Measurements from ENCODE around the gene AIG1.
"Not testable (repeated sequence)": the region's sequence is repeated elsewhere in the genome, so short reads cannot be mapped to it uniquely, and the experiment has no call there.

Gene AIG1

GRCh38 chr6:143238306-143238705 lies 177.6 kb downstream of the AIG1 start:
- no peak for DNase-seq (ENCODE audit: low read depth)
- TF ChIP-seq CTCF (IDR thresholded peaks at IDR 0.05; ENCODE audit: low read length, missing control alignments), result no peak

GRCh38 chr6:143241111-143241510 lies 180.4 kb downstream of the AIG1 start:
- H3K4me3 ChIP-seq (replicated peaks; ENCODE audit: low read depth, low read length), result no peak overlapping the region
- TF ChIP-seq CTCF (IDR thresholded peaks at IDR 0.05; ENCODE audit: low read length, missing control alignments), result no peak
- no peak for DNase-seq (ENCODE audit: low read depth)

More at GRCh38 chr6:143238306-143238705, 177.6 kb downstream of the AIG1 start:
- no peak overlapping the region for H3K4me3 ChIP-seq (replicated peaks; ENCODE audit: low read depth, low read length)

DNA sequence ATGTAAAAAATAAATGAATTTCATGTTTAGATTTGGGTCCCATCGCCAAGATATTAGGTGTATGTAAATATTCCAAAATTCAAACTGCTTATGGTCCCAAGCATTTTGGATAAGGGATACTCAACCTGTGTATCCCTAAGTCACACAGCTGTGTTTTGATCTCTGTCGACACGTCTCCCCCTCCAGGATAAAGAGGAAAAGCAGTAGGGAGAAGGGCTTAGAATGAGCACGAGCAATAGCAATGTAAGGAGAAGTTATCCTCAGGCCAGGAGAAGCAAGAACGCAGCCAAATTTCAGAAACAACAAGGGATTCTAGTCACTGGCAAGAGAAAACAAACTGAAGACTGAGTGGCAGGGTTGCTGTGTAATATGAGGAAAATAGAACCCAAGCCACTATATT lies 181.2 kb downstream of the AIG1 start:
- no peak for DNase-seq (ENCODE audit: low read depth)
- TF ChIP-seq CTCF (IDR thresholded peaks at IDR 0.05; ENCODE audit: low read length, missing control alignments), result no peak

DNA sequence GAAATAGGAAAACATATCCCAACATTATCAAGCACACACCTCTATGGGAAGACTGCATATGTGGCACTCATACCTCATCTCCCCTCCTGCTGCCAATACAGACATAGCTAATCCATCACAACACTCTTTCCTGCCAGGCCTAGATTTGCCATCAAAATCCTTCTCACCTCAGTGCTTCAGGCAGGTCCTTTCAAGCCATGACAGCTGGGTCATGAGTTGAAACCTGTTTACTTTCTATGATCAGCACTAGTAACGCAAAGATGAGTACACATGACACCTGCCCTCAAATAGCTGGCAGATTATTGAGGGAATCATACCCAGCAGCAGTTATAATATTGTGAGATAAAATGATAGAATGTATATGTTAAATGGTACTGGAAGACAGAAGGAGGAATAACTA lies 183.1 kb downstream of the AIG1 start:
- no peak overlapping the region for H3K4me3 ChIP-seq (replicated peaks; ENCODE audit: low read depth, low read length)
- no peak for DNase-seq (ENCODE audit: low read depth)
- TF ChIP-seq CTCF (IDR thresholded peaks at IDR 0.05; ENCODE audit: low read length, missing control alignments), result no peak

More for the DNA sequence above, 181.2 kb downstream of the AIG1 start:
- H3K4me3 ChIP-seq (replicated peaks; ENCODE audit: low read depth, low read length), result no peak overlapping the region

- no peak for TF ChIP-seq CTCF (IDR thresholded peaks at IDR 0.05; ENCODE audit: low read length, missing control alignments)
- no peak overlapping the region for H3K4me3 ChIP-seq (replicated peaks; ENCODE audit: low read depth, low read length)
- no peak for DNase-seq (ENCODE audit: low read depth)
These were observed 185.0 kb downstream of the AIG1 start for GRCh38 chr6:143245656-143246055.

DNA sequence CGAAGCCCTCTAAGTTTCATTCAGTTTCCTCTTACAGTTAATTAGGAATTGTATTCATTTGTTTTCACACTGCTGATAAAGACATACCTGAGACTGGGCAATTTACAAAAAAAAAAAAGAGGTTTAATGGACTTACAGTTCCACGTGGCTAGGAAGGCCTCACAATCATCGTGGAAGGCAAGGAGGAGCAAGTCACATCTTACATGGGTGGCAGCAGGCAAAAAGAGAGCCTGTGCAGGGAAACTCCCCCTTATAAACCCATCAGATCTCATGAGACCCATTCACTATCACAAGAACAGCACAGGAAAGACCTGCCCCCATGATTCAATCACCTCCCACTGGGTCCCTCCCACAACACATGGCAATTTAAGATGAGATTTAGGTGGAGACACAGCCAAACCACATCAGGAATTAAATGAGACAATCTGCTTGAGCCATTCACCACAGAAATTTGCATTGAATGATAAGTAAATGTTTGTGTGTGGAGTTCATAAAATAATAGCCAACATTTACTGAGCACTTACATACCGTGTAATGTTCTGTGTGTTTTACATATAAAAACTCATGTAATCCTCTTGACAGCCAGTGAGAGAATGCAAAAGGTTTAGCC lies 185.6 kb downstream of the AIG1 start:
- DNase-seq (ENCODE audit: low read depth), result not testable (repeated sequence)

GRCh38 chr6:143247586-143247985 lies 186.9 kb downstream of the AIG1 start:
- H3K4me3 ChIP-seq (replicated peaks; ENCODE audit: low read depth, low read length), result no peak overlapping the region

More for the DNA sequence above, 185.6 kb downstream of the AIG1 start:
- H3K4me3 ChIP-seq (replicated peaks; ENCODE audit: low read depth, low read length), result not testable (repeated sequence)

More at GRCh38 chr6:143247586-143247985, 186.9 kb downstream of the AIG1 start:
- no peak for TF ChIP-seq CTCF (IDR thresholded peaks at IDR 0.05; ENCODE audit: low read length, missing control alignments)
- no peak for DNase-seq (ENCODE audit: low read depth)
